Right ventricle myocardium superior (tissue), 1 donor: Measurements from ENCODE around the gene LEFTY1. TPM values are rescaled to one million over a fixed set of nuclear protein-coding genes. Genes with fewer than 3 reads are reported as not detected.
"Not testable (repeated sequence)": the region's sequence is repeated elsewhere in the genome, so short reads cannot be mapped to it uniquely, and the experiment has no call there.

Source experiments
- ATAC-seq: fragments of 200-7000 bp; cut with Tn5 transposase; one replicate; pipeline ENCODE4 v1.9.1; 2020; ENCODE audit warnings: mild to moderate bottlenecking; ENCODE audit not compliant: poor library complexity
- DNase-seq: peaks from one replicate; pipeline ENCODE4 v3.0.0-alpha.2; 2020
- intact Hi-C: fragments of 100-400 bp; cut with DNase I; formaldehyde crosslinking; loops from one replicate; pipeline ENCODE4 v1.11.2; 2022
- total RNA-seq: library from RNA; stranded (reverse); fragmentation: NEBNext Ultra II Directional; extraction: Animal tissue kit (Norgen Biotek cat#: 25700); gene quantifications from one replicate; pipeline ENCODE4 v1.2.1, GENCODE V29; 2021
- donor health status: DM: no; HTN: yes; CAD: no; lungs with severe emphysema.

Gene LEFTY1
- total RNA-seq, 1 donor from 2014 or later, result 0.13 TPM

GRCh38 chr1:225892307-225892706 is 3.4 kb upstream of the LEFTY1 start:
- peak; percentile 4 for DNase-seq
- intact Hi-C loops, result no loop called here
- no peak for ATAC-seq

DNA sequence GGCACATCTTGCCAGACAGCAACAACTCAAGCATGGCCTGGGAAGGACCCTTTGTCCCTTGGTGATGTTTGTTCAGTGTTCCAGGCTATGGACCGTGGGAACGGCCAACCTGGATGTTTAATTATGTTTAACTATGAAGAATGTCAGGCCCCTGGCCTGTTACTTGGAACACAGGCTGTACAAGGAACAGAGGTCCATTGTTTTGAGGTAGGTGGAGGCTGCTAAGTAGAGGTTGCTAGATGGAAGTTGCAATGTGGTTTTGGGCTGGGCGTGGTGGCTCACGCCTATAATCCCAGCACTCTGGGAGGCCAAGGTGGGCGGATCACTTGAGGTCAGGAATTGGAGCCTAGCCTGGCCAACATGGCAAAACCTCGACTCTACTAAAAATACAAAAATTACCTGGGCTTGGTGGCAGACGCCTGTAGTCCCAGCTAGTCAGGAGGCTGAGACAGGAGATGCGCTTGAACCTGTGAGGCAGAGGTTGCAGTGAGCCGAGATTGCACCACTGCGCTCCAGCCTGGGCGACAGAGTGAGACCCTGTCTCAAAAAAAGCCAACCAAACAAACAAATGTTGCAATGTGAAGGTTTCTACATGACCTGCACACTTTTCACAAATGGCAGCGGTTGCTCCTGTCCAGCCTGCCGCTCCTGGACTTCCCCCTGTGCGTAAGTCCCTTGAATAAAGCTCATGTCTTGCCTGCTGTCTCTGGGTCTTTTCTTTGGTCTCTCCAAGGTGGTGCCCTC is 2.5 kb upstream of the LEFTY1 start:
- ATAC-seq, result no peak

DNA sequence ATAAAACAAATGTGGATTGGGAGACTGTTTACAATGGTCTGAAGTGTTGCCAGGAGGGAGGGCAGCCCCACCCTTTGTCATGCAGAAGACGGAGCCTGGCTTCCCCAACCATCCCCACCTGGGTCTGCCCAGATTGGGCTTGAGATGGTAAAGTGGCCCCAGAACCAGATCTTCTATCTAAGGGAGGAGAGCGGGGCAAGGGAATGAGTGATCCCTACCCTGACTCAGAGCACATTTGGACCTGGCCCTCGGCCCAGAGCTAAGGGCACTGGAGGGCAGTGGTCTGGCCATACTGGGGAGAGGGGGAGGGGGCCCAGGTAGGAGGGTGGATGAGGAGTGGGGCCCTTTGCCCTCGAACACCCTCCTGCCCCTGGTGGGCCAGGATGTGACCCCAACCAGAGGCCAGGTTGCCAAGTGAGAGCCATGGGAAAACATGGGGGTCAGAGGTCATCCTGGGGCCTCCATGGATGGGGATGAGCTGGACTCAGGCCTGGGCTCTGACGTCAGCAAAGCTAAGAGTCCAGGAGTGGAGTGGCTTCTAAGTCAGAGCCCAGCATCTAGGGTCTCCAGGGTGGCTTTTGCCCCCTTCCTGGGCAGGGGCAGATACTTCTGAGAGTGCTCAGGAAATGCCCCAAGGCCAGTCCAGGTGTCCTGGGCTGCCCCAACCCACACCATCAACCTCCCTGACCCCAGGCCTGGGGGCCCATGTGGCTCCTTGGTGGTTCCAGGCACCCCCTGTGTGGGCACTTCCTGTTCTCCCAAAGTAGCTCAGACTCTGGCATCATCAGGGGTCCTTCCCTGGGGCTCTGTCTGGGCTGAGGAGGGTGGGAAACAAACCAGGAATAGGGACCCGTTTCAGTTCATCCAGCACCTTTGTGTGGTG is 1.6 kb upstream of the LEFTY1 start:
- ATAC-seq (peak; percentile 32), DNase-seq (no peak)
- intact Hi-C loops, result no loop called here

More for the DNA sequence above, 2.5 kb upstream of the LEFTY1 start:
- intact Hi-C loops, result no loop called here
- no peak for DNase-seq

- intact Hi-C loops, result no loop called here
- DNase-seq, result no peak
- ATAC-seq, result no peak
These were observed 797 bp upstream of the LEFTY1 start for GRCh38 chr1:225889743-225890142.

DNA sequence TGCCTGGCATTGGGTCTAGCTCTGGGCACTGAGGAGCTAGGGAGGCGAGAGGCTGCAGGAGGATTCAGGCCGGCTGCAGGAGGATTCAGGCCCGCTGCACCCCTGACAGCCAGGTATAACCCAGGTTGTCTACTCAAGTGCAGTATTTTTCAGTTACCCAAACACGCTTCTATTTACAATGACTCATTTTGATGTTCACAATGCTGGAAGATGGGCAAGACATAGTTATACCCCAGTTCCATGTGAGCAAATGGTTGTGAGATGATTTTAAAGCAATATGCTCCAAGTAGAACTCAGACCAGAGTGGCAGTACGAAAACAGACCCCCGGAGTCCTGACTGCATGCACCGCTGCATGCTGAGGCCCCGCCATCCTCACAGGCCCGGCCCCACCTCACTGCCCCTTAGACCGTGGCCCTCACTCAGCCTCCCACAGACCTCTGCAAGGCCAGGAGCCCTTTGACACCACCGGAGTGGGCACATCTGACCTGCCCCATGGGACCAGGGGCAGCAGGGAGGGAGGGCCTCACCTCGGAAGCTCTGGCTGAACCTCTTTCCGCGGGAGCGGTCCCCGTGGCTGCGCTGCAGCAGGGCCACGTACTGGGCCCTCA is 553 bp downstream of the LEFTY1 start:
- ATAC-seq (no peak), DNase-seq (peak; percentile 29)
- intact Hi-C loops, result no loop called here

DNA sequence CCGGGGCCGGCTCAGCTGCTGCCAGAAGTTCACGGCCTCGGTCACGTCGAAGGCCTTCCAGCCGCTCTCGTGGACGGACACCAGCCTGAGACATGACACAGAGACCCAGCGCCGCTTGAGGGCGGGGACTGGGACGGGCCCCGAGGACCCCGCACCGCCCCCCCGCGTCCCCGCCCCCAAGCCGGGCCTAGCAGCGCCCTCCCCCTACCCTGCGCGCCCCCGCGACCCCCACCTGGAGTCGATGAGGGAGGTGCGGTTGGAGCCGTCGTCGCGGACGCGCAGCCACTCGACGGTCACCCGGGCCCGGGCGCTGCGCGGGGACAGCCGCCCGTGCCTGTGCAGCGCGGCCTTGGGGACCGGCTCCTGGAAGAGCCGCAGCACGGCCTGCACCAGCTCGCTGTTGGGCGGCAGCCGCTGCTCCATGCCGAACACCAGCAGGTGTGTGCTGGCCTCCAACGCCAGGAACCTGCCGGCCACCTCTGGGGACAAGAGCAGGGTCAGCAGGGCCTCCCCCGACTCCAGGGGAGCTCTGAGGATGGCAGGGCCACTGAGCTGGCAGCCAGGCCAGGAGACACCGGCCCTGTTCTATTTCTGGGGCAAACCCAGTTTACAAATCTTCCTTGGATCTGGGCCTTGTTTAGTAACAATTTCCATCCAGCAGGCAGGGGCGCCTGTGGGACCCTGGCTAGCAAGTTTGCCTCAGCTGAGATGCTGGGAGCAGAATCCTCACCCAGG is 1.2 kb downstream of the LEFTY1 start:
- intact Hi-C loops, ATAC-seq: not testable (repeated sequence)
- peak; percentile 27 for DNase-seq

GRCh38 chr1:225887030-225887314 is 2.0 kb downstream of the LEFTY1 start:
- DNase-seq (no peak), ATAC-seq (no peak)
- intact Hi-C loops, result no loop called here

- intact Hi-C loops, result no loop called here
- no peak for ATAC-seq
- DNase-seq, result peak; percentile 17
These were observed 2.6 kb downstream of the LEFTY1 start for GRCh38 chr1:225886159-225887029.

DNA sequence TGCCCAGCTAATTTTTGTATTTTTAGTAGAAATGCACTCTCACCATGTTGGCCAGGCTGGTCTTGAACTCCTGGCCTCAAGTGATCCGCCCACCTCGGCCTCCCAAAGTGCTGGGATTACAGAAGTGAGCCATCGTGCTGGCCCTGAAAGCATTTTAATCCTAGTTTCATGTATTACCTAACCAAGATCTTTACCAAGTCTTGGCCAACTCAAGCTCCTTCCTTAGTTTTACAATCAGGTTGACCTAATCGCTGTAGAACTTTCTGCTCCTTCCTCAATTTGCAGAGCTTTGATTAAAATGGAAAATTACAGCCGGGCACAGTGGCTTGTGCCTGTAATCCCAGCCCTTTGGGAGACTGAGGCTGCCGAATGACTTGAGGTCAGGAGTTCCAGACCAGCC is 3.6 kb downstream of the LEFTY1 start:
- DNase-seq (peak; percentile 13), ATAC-seq (no peak)
- intact Hi-C loops, result no loop called here

- intact Hi-C loops, result no loop called here
- ATAC-seq, result no peak
- peak; percentile 27 for DNase-seq
These were observed 5.2 kb downstream of the LEFTY1 start for GRCh38 chr1:225883616-225884265.

GRCh38 chr1:225882694-225883615 is 6.0 kb downstream of the LEFTY1 start:
- peak; percentile 79 for DNase-seq
- intact Hi-C loops, result no loop called here
- ATAC-seq, result peak; percentile 63

- intact Hi-C loops, result loop anchor here (2.0 kb wide), 1 partner anchor 71 kb away; the partner anchor contains the start of gene EPHX1
- peak; percentile 93 for ATAC-seq
- DNase-seq, result peak; percentile 98
These were observed 6.8 kb downstream of the LEFTY1 start, which contains the start of gene TMEM63A for GRCh38 chr1:225881959-225882693. Gene TMEM63A, minus strand, starts transcription at chr1:225882380. Its CDS starts 4,800 bp downstream, at chr1:225877580.

GRCh38 chr1:225881081-225881958 is 7.6 kb downstream of the LEFTY1 start:
- peak; percentile 41 for ATAC-seq
- intact Hi-C loops, result loop anchor here (2.0 kb wide), 1 partner anchor 71 kb away; the partner anchor contains the start of gene EPHX1
- peak; percentile 78 for DNase-seq

DNA sequence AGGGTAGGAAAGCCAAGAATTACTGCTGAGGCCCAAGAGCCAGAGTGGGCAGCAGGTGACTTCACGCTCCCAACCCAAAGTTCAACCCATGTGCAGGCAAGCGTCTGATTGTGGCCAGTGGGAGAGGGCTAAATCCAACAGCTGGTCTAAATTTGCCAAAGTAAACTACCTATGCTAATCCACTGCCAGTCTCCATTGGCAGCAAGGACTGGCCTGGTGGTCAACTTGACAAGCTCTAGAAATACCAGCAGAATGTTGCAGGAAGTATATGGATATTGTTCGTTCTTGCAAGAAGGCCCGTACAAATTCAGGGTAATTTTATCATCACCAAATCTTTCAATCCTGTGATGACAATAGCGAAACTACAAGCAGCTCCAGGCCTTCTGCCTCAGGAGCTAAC is 8.3 kb downstream of the LEFTY1 start:
- intact Hi-C loops, result loop anchor here (2.0 kb wide), 1 partner anchor 70 kb away; the partner anchor contains the start of gene EPHX1
- DNase-seq, result no peak
- no peak for ATAC-seq

GRCh38 chr1:225880222-225880588 is 8.7 kb downstream of the LEFTY1 start:
- intact Hi-C loops, result loop anchor here (2.0 kb wide), 1 partner anchor 69 kb away; the partner anchor contains the start of gene EPHX1
- ATAC-seq (peak; percentile 10), DNase-seq (peak; percentile 62)
